Breast epithelium (tissue), 4 donors: ENCODE measurements around the gene CEACAM5. TPM values are rescaled to one million over a fixed set of nuclear protein-coding genes. Genes with fewer than 3 reads are reported as not detected.

Source experiments
- DNase-seq, 2 donors: peaks; one replicate each; pipeline ENCODE4 v3.0.0-alpha.2; 2019; ENCODE audit warnings: low spot score in 2 of 2
- H3K27ac ChIP-seq, 2 donors: fragments of 200-600 bp; sonication (generic) in 1 of 2; one replicate each; pipeline ENCODE4 v1.5.1; 2016 to 2019; ENCODE audit warnings: mild to moderate bottlenecking in 1 of 2
- H3K27me3 ChIP-seq, 2 donors: fragments of 200-600 bp; sonication (generic) in 1 of 2; one replicate each; pipeline versions ENCODE4 v1.5.1 to v1.6.0; 2017 to 2019; ENCODE audit warnings: control low read depth in 1 of 2, mild to moderate bottlenecking in 1 of 2
- H3K36me3 ChIP-seq: fragments of 200-600 bp; one replicate; pipeline ENCODE4 v1.5.1; 2019
- H3K4me1 ChIP-seq, 2 donors: fragments of 200-600 bp; sonication (generic); one replicate each; pipeline ENCODE4 v1.5.1; 2016 to 2019; ENCODE audit warnings: control low read depth in 1 of 2
- H3K4me3 ChIP-seq, 3 donors: fragments of 200-600 bp; sonication (generic); 1 replicate in 2 of 3; 2 replicates in 1 of 3; pipeline ENCODE4 v1.5.1; 2016 to 2019; ENCODE audit warnings: mild to moderate bottlenecking in 3 of 3, moderate library complexity in 2 of 3
- H3K9me3 ChIP-seq, 2 donors: fragments of 200-600 bp; sonication (generic) in 1 of 2; one replicate each; pipeline ENCODE4 v1.5.1; 2016 to 2019; ENCODE audit warnings: control low read depth in 1 of 2
- CTCF ChIP-seq, 3 donors: fragments of 450-650 bp; IDR thresholded peaks; one replicate each; pipeline ENCODE4 v1.5.1; 2016 to 2017; ENCODE audit warnings: antibody characterized with exemption in 3 of 3, mild to moderate bottlenecking in 3 of 3, moderate library complexity in 3 of 3
- POLR2A ChIP-seq: fragments of 450-650 bp; IDR thresholded peaks from one replicate; pipeline ENCODE4 v1.6.1; 2016; ENCODE audit warnings: antibody characterized with exemption, mild to moderate bottlenecking, moderate library complexity
- POLR2AphosphoS5 ChIP-seq, 3 donors: sonication (generic); formaldehyde crosslinking; IDR thresholded peaks; one replicate each; pipeline ENCODE4 v1.6.1; 2017; ENCODE audit warnings: antibody characterized with exemption in 3 of 3
- intact Hi-C: fragments of 100-400 bp; cut with DNase I; formaldehyde crosslinking; loops from one replicate; pipeline ENCODE4 v1.15.1; 2023; ENCODE audit warnings: low total_unique reads
- total RNA-seq, 3 donors: library from RNA; depleted of rRNA; stranded (reverse); fragments of >200 nt; gene quantifications; one replicate each; pipeline ENCODE4 v1.1.0, GENCODE V29; 2016

CEACAM5 gene
- total RNA-seq, result 10 to 100 TPM in 1 of 3 donors, not detected in 2; 27.2 TPM

DNA sequence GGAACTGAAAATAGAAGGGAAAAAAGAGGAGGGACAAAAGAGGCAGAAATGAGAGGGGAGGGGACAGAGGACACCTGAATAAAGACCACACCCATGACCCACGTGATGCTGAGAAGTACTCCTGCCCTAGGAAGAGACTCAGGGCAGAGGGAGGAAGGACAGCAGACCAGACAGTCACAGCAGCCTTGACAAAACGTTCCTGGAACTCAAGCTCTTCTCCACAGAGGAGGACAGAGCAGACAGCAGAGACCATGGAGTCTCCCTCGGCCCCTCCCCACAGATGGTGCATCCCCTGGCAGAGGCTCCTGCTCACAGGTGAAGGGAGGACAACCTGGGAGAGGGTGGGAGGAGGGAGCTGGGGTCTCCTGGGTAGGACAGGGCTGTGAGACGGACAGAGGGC, at the start of gene CEACAM5:
CEACAM5 (plus strand) TSS at position 146 of the 400 bp plus-strand sequence; CDS start at position 252, 106 bp downstream.
- Histone ChIP-seq H3K4me3 (no peak within 1 kb of the TSS), H3K4me1 (no peaks in the 10 kb centered on the region), H3K9me3 (no peaks in the 10 kb centered on the region), H3K27ac (no peak within 1 kb of the TSS), H3K36me3 (no peaks in the 10 kb centered on the region), H3K27me3 (peaks cover 0 to 24% of the 10 kb centered on the region in 2 donors)
- DNase-seq, result no peak
- intact Hi-C loops, result no loop called here
- TF ChIP-seq POLR2A, result no peak
- TF ChIP-seq CTCF (IDR thresholded peaks at IDR 0.05), result no peak
- TF ChIP-seq POLR2AphosphoS5 (IDR thresholded peaks at IDR 0.05), result no peak

GRCh38 chr19:41666075-41666474, 42.4 kb upstream of the CEACAM5 start:
- H3K27me3 ChIP-seq, result peaks cover 0 to 17% of the 10 kb centered on the region in 2 donors
- H3K9me3 ChIP-seq, result peaks cover 13 to 38% of the 10 kb centered on the region in 2 donors
- no peaks in the 10 kb centered on the region for H3K36me3 ChIP-seq
- TF ChIP-seq POLR2A (no peak), POLR2AphosphoS5 (IDR thresholded peaks at IDR 0.05) (no peak), CTCF (IDR thresholded peaks at IDR 0.05) (no peak)
- H3K27ac ChIP-seq, result no peak overlapping the region
- no peak for DNase-seq
- H3K4me3 ChIP-seq, result no peak overlapping the region
- H3K4me1 ChIP-seq, result no peaks in the 10 kb centered on the region
- intact Hi-C loops, result no loop called here

- Histone ChIP-seq H3K4me1 (no peaks in the 10 kb centered on the region), H3K27ac (no peak overlapping the region), H3K4me3 (no peak overlapping the region), H3K9me3 (peaks cover 13 to 38% of the 10 kb centered on the region in 2 donors), H3K36me3 (no peaks in the 10 kb centered on the region), H3K27me3 (peaks cover 0 to 25% of the 10 kb centered on the region in 2 donors)
- intact Hi-C loops, result no loop called here
- DNase-seq, result no peak
- no peak for TF ChIP-seq POLR2AphosphoS5 (IDR thresholded peaks at IDR 0.05)
- no peak for TF ChIP-seq POLR2A
- no peak for TF ChIP-seq CTCF (IDR thresholded peaks at IDR 0.05)
Measured at GRCh38 chr19:41668315-41668714, 40.1 kb upstream of the CEACAM5 start.

GRCh38 chr19:41670755-41671154, 37.7 kb upstream of the CEACAM5 start:
- Histone ChIP-seq H3K36me3 (no peaks in the 10 kb centered on the region), H3K9me3 (peaks cover 7 to 17% of the 10 kb centered on the region in 2 donors), H3K27ac (no peak overlapping the region), H3K27me3 (peaks cover 0 to 38% of the 10 kb centered on the region in 2 donors), H3K4me1 (no peaks in the 10 kb centered on the region), H3K4me3 (no peak overlapping the region)
- intact Hi-C loops, result no loop called here
- no peak for DNase-seq
- TF ChIP-seq POLR2A (no peak), POLR2AphosphoS5 (IDR thresholded peaks at IDR 0.05) (no peak), CTCF (IDR thresholded peaks at IDR 0.05) (no peak)

- no peak for DNase-seq
- peaks cover 0 to 38% of the 10 kb centered on the region in 2 donors for H3K27me3 ChIP-seq
- intact Hi-C loops, result no loop called here
- H3K4me1 ChIP-seq, result no peaks in the 10 kb centered on the region
- no peak overlapping the region for H3K4me3 ChIP-seq
- no peak for TF ChIP-seq POLR2A
- TF ChIP-seq POLR2AphosphoS5 (IDR thresholded peaks at IDR 0.05), result no peak
- TF ChIP-seq CTCF (IDR thresholded peaks at IDR 0.05), result no peak
- no peak overlapping the region for H3K27ac ChIP-seq
- peaks cover 0 to 9% of the 10 kb centered on the region in 2 donors for H3K9me3 ChIP-seq
- no peaks in the 10 kb centered on the region for H3K36me3 ChIP-seq
Measured at GRCh38 chr19:41671486-41671885, 36.9 kb upstream of the CEACAM5 start.
